Stimulated activated CD8-positive, alpha-beta memory T cell treated with anti-CD3 and anti-CD28 coated beads, Interleukin-4, amount 100 ng/mL, for 1 hour (primary cell): ENCODE results near the gene RPS6KA2.

Source experiments
- DNase-seq, 2 donors: peaks; one replicate each; pipeline ENCODE4 v3.0.0-alpha.2; 2020; ENCODE audit warnings: low read depth in 2 of 2, low spot score in 1 of 2

RPS6KA2 gene

GRCh38 chr6:166430269-166430668 is 196.8 kb downstream of the RPS6KA2 start:
- DNase-seq = no peak

DNA sequence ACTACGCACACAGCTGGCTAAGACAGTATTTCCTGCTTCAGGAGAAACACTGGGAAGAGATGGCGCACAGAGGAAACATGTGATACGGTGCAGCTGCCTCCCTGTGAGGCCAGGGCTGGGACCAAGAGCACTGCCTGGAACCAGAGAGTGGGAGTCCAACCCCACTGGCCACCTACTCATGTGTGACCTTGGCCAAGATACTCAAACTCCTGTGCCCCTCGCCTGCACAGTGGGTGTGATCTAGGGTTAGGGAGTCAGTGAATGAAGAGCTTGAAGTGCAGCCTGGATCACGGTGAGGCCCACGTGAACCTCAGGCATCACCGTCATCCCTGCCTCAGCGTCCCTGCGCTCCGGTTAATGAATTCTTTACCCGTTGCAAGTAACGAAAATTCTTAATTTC is 202.6 kb downstream of the RPS6KA2 start:
- no peak for DNase-seq

DNA sequence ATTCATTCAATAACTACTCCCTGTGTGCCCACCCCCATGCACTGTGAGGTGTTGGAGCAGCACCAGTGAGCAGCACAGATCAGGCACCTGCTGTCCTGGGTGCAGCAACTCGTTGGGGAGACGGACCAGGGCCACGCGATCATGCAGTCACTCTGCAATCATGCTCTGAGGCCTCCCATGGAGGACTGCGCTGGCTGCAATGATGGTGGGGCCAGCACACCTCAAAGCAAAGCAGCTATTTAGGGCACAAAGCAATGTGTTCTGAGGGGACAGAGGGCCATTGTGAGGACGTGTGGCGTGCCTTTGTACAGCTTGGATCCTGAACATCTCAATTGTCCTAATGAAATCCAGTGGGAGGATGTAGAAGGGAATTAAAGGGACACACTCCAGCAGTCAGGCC is 203.3 kb downstream of the RPS6KA2 start:
- DNase-seq = no peak

DNA sequence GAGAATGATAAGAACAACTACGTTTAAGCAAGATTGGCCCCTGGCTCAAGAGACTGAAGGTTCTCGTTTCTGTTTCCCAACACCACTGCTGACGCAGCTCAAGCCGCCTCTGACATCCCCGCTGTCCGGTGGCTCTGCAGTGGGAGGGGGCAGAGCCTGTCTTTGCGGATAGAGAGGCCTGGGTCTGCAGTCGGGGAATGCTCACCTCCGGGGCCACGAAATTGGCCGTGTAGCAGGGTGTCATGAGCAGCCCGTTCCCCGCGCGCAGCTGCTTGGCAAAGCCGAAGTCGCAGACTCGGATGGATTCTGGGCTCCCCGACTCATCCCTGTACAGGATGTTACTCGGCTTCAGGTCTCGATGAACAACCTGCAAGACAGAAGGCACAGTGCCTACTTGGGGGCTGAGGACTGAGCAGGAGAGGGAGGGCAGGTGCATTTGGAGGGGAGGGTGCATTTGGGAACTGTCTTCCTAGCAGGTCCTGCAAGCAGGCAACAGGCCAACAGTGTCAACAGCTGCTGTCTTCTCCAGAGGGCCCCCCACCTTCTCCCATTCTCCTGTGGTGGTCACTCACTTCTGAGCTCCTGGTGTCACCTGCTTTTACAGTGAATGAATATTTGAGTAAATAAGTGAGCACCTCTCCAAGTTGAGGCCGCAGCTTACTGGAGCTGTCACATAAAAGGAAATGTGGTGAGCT is 203.9 kb downstream of the RPS6KA2 start:
- DNase-seq = no peak

GRCh38 chr6:166422201-166422940 is 204.7 kb downstream of the RPS6KA2 start:
- no peak for DNase-seq

- DNase-seq = no peak
These were observed 206.7 kb downstream of the RPS6KA2 start for GRCh38 chr6:166420351-166420750.

DNA sequence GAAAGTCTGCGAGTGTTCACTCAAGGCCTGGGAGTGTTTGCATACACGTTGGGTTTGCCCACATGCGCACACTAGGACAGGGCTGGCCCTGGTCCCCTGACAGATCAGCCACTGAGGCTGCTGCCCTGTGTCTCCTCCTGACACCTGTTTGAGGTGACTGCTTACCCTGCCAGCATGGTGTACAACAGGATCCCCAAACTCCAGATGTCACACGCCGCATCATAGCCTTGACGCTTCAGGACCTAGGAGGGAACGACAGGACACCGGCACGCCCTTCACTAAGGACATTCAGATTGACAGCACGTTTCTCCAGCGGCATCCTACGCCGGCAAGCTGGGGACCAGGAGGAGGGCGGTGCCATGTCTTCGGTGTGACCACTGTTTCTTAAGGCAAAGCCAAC is 207.3 kb downstream of the RPS6KA2 start:
- no peak for DNase-seq

DNA sequence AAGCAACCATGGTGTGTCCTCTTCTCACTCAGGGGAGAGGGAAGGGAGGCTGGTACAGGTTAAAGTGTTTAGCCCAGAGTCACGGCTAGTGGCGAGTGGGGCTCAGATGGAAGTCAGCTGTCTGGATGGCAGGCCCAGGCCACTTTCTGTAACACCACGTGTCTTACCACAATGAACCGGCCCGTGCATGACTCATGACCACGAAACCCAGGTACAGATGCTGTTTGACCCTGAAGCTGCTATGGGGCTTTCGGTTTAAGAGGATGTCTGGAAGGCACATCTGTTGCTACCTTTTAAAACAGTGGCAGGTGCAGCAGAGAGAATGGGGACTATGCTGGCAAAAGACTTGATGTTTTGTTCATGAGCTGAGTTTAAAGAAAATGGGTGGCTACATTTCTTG is 207.8 kb downstream of the RPS6KA2 start:
- DNase-seq = peak in 1 of 2 donors; percentile 40

DNA sequence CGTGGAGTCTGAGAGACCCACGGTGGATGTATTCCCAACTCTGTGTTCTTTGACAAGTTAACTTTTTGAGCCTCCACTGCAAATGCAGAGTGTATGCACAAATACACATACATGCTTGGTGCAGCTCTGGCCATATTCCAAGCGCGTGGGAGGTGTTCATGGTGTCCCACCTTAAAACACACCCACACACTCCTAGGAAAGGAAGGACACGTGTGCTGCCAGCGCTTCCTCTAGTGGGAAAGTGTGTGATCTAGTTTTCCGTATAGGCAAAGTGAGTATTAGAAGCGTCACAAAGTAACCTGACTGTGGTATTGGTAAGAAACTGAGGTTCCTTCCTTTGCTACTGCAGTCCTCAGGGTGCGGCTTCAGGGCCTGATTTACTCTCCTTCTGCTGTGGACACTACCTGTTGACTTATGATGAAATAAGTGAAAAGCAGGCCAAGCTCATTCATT is 208.3 kb downstream of the RPS6KA2 start:
- no peak for DNase-seq

DNA sequence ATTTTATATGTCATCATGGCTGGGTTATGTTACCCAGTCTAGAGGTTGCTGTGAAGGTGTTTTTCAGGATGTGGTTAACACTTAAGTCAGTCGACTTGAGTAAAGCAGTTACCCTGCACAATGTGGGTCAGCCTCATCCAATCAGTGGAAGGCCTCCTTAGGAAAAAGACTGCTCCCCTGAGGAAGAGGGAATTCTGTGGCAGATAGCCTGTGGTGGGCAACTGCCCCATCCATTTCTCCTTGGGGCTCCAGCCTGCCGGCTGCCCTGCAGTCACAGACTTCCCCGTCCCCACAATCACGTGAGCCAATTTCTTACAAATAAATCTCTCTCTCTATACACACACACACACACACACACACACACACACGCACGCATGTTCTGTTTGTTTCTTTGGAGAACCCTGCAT is 209.8 kb downstream of the RPS6KA2 start:
- DNase-seq = no peak

DNA sequence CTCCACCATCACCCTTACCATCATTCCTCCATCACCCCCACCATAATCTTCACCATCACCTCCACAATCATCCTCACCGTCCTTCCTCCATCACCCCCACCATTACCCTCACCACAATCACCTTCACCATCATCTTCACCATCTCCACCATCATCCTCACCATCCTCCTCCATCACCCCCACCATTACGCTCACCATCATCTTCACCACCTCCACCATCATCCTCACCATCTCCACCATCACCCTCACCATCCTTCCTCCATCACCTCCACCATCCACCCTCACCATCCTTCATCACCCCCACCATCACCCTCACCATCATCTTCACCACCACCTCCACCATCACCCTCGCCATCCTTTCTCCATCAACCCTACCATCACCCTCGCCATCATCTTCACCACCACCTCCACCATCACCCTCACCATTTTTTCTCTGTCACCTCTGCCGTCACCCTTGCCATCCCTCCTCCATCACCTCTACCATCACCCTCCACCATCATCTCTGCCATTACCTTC is 211.2 kb downstream of the RPS6KA2 start:
- DNase-seq = no peak

DNA sequence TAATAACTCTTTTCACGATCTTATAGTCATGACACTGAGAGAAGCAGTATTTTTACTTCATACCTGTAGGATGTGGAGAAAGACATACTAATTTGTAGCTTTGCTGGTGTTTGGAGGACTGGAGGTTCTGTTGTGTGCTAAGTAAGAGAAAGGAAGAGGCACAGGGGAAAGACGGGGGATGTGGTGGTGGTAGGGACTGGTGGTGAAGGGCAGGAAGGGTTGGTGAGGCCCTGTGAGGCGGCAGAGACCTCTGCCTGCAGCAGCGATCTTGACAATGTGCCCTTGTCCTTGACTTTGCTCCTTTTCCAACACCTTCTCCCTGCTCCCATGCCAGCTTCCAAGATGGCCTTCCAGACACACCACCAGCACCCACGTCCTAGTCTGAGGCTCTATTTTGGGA is 211.7 kb downstream of the RPS6KA2 start:
- no peak for DNase-seq

GRCh38 chr6:166413491-166413951 is 213.5 kb downstream of the RPS6KA2 start:
- DNase-seq = no peak

DNA sequence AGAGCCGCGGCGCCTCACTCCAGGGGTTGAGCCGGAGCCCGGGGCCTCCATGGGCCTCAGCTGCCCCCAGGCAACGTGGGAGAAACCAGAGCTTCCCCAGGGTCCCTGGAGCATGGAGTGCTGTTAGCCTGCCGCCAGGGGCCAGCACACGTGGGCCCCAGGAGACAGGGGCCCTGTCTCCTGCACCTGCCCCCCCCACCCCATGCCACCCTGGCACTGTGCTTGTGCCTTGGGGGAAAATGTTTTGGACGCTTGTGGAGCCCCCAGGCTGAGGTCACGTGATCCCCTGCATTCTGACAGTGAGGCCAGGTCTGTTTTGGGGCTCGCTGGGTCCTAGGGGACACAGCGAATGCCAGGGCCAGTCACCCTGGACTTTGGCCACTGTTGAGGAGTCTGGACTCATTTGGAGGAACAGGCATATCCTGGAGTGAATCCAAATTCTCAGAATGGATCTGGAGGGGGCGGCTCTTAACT is 214.1 kb downstream of the RPS6KA2 start:
- no peak for DNase-seq

DNA sequence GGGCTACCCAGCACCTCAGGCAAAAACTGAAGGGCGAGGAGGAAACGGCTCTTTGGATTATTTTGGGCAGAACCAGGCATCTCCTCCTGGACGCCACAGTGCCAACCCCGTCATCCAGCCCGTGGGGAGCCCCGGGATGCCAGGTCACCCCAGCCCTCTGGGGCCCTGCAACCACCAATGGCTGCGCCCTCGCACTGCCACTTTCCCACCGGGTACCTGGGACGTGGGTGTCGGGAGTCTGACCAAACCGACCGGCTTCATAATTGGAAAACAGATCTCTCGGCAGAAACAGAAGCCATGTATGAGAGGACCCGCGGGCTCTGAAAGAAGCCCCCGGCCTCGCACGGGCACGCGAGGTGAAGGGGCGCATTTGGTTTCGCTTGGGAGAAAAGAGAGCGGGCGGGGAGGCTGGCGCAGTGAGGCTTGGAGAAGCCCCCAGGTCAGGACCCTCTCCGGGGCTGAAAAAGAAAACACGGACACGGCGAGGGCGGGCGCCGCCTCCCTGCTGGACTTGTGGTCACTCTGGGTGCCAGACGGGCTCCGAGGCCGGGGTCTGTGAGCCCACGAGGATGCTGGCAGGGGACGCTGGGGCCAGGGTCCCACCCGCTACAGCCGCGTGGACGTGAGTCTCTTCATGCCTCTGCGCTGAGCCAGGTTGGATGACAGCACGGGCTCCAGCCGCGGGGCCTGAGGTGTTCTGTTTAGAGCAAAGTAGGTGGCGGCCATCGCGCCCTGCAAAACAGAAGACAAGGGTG is 214.7 kb downstream of the RPS6KA2 start:
- no peak for DNase-seq

- no peak for DNase-seq
These were observed 215.3 kb downstream of the RPS6KA2 start for GRCh38 chr6:166411721-166412151.

DNA sequence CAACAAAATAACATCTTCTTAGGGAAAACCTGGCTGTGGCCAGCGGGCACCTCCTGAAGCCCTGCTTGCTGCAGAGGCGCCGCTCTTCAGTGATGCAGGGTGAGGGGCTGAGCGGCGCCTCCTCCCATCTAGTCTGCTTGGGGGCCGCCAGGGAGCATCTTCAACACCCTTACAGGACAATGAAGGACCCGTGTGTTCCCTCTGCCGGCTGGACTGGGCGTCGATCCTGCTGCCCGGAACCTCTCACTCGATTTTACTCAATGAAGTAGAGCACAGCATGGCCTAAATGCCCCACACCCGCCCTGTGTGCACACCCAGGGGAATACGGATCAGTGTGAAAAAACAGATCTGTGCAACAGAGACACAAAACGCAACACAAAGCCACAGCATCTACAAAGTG is 215.8 kb downstream of the RPS6KA2 start:
- DNase-seq = no peak

GRCh38 chr6:166410426-166410935 is 216.6 kb downstream of the RPS6KA2 start:
- no peak for DNase-seq

GRCh38 chr6:166408936-166409755 is 217.9 kb downstream of the RPS6KA2 start:
- no peak for DNase-seq

GRCh38 chr6:166406197-166406596 is 220.9 kb downstream of the RPS6KA2 start:
- no peak for DNase-seq
